Panc1 (cell line): Measurements from ENCODE around the gene LRRN3. TPM values are rescaled to one million over a fixed set of nuclear protein-coding genes. Genes with fewer than 3 reads are reported as not detected.

Source experiments
- ATAC-seq: fragments of 200-7000 bp; cut with Tn5 transposase; 2 replicates; pipeline ENCODE4 v1.9.1; 2020; ENCODE audit warnings: mild to moderate bottlenecking, moderate library complexity
- BruUV-seq: library from RNA; stranded (reverse); fragments of 400-500 nt; replicated peaks from 2 replicates; lab custom pipeline; 2021; lab: Mats Ljungman, UMichigan
- CTCF ChIA-PET: fragments of 300-600 bp; sonication (Branson Sonifier 250); formaldehyde crosslinking; loops from one replicate; lab custom pipeline; 2022; ENCODE audit warnings: antibody characterized with exemption; lab: Charles Lee
- POLR2A ChIA-PET: fragments of 300-600 bp; sonication (Branson Sonifier 250); formaldehyde crosslinking; loops from one replicate; lab custom pipeline; 2022; ENCODE audit warnings: antibody characterized with exemption; lab: Charles Lee
- DNase-seq: peaks from one replicate; pipeline ENCODE4 v3.0.0-alpha.2; 2010; ENCODE audit warnings: low read depth, low spot score
- H3K27ac ChIP-seq: 2 replicates; pipeline ENCODE4 v1.5.1; 2011; ENCODE audit warnings: mild to moderate bottlenecking, low read length, inconsistent platforms
- H3K27me3 ChIP-seq: fragments of 200-500 bp; sonication (Bioruptor generic); 2 replicates; pipeline ENCODE4 v1.6.0; 2014; ENCODE audit warnings: low read length, inconsistent platforms; ENCODE audit not compliant: control insufficient read depth, insufficient read depth
- H3K36me3 ChIP-seq: fragments of 200-500 bp; sonication (Bioruptor generic); 2 replicates; pipeline ENCODE4 v1.5.1; 2014; ENCODE audit warnings: inconsistent platforms, mild to moderate bottlenecking, low read length, moderate library complexity; ENCODE audit not compliant: control insufficient read depth, insufficient read depth
- H3K4me1 ChIP-seq: 2 replicates; pipeline ENCODE4 v1.5.1; 2011; ENCODE audit warnings: inconsistent platforms, mild to moderate bottlenecking, low read length, moderate library complexity; ENCODE audit not compliant: control insufficient read depth, insufficient read depth
- H3K4me3 ChIP-seq, 2 experiments: 2 replicates each; pipeline ENCODE4 v1.5.1; 2011 to 2012; ENCODE audit warnings: low read depth in 2 of 2, low read length in 2 of 2, mild to moderate bottlenecking in 2 of 2, inconsistent platforms in 1 of 2, moderate library complexity in 1 of 2
- H3K9me3 ChIP-seq: fragments of 200-500 bp; sonication (Bioruptor generic); 2 replicates; pipeline ENCODE4 v1.5.1; 2014; ENCODE audit warnings: low read depth, mild to moderate bottlenecking, inconsistent platforms, low read length, moderate library complexity; ENCODE audit not compliant: control insufficient read depth, insufficient read depth
- CTCF ChIP-seq: fragments of 450-650 bp; IDR thresholded peaks from 2 replicates; pipeline ENCODE4 v1.5.1; 2017; ENCODE audit warnings: mild to moderate bottlenecking
- POLR2AphosphoS5 ChIP-seq: IDR thresholded peaks from 2 replicates; pipeline ENCODE4 v1.6.1; 2012; ENCODE audit warnings: mild to moderate bottlenecking, low read depth, low read length, moderate library complexity
- REST ChIP-seq, 2 experiments: IDR thresholded peaks; 2 replicates each; pipeline ENCODE4 v1.6.1; 2011 to 2012; ENCODE audit warnings: low read depth in 2 of 2, control low read depth in 1 of 2, low read length in 1 of 2, mild to moderate bottlenecking in 1 of 2, moderate library complexity in 1 of 2; ENCODE audit not compliant: insufficient read depth in 1 of 2
- SIN3A ChIP-seq: IDR thresholded peaks from 2 replicates; pipeline ENCODE4 v1.6.1; 2012; ENCODE audit warnings: low read depth, mild to moderate bottlenecking, low read length, moderate library complexity, borderline replicate concordance; ENCODE audit not compliant: insufficient read depth
- TCF7L2 ChIP-seq: IDR thresholded peaks from 2 replicates; pipeline ENCODE4 v1.6.1; 2011; ENCODE audit warnings: mild to moderate bottlenecking, low read depth, low read length, inconsistent platforms
- in situ Hi-C: cut with HindIII; loops from 2 replicates; pipeline ENCODE4 v1.10.0; 2016; ENCODE audit warnings: low sequenced_read_pairs, low pct_unique_long_range_greater_than_20kb
- intact Hi-C: fragments of 100-400 bp; cut with micrococcal nuclease; formaldehyde crosslinking; loops from one replicate; pipeline ENCODE4 v1.10.0; 2022; ENCODE audit not compliant: unreplicated experiment
- total RNA-seq: library from RNA; stranded (reverse); gene quantifications from one replicate; pipeline ENCODE4 v1.2.1, GENCODE V29; 2021; ENCODE audit not compliant: unreplicated experiment

Gene LRRN3
- total RNA-seq, 1 experiment from 2014 or later = 0.15 TPM

- TF ChIP-seq REST (IDR thresholded peaks at IDR 0.05; ENCODE audit: insufficient read depth in 1 of 2, low read depth in 2 of 2, low read length in 1 of 2) (no peak), TCF7L2 (no peak), POLR2AphosphoS5 (no peak), SIN3A (no peak), CTCF (no peak)
- BruUV-seq = no TSS peak
- no peaks in the 10 kb centered on the region for H3K27me3 ChIP-seq
- H3K4me1 ChIP-seq = no peaks in the 10 kb centered on the region
- DNase-seq = no peak
- no peaks in the 10 kb centered on the region for H3K9me3 ChIP-seq
- in situ Hi-C loops (no loop called here), intact Hi-C loops (loop anchor here (10.0 kb wide), 1 partner anchor 1258 kb away; no protein-coding TSS in a partner anchor)
- ChIA-PET POLR2A (no interaction called here), CTCF (no interaction called here)
- H3K27ac ChIP-seq = no peak overlapping the region
- no peak overlapping the region for H3K4me3 ChIP-seq
- no peak for ATAC-seq
- no peaks in the 10 kb centered on the region for H3K36me3 ChIP-seq
Measured at GRCh38 chr7:111103136-111103535, 12.2 kb downstream of the LRRN3 start.

- intact Hi-C loops = loop anchor here (10.0 kb wide), 1 partner anchor 1259 kb away; no protein-coding TSS in a partner anchor
- POLR2A ChIA-PET = no interaction called here
- Histone ChIP-seq H3K27me3 (no peaks in the 10 kb centered on the region), H3K4me1 (no peaks in the 10 kb centered on the region), H3K27ac (no peak overlapping the region), H3K36me3 (no peaks in the 10 kb centered on the region), H3K9me3 (no peaks in the 10 kb centered on the region), H3K4me3 (no peak overlapping the region)
- in situ Hi-C loops = no loop called here
- no peak for TF ChIP-seq SIN3A
- no peak for TF ChIP-seq REST (IDR thresholded peaks at IDR 0.05; ENCODE audit: insufficient read depth in 1 of 2, low read depth in 2 of 2, low read length in 1 of 2)
- TF ChIP-seq TCF7L2 = no peak
- no peak for TF ChIP-seq CTCF
- TF ChIP-seq POLR2AphosphoS5 = no peak
- CTCF ChIA-PET = no interaction called here
- DNase-seq (no peak), ATAC-seq (no peak)
- BruUV-seq = no TSS peak
Measured at GRCh38 chr7:111103678-111104274, 12.8 kb downstream of the LRRN3 start.
